Stimulated activated CD8-positive, alpha-beta memory T cell treated with anti-CD3 and anti-CD28 coated beads, Interleukin-12 subunit alpha, Interleukin-12 subunit beta, amount 100 ng/mL, for 24 hours (primary cell): ENCODE results near the gene MSMP.

Source experiments
- DNase-seq: peaks from one replicate; pipeline ENCODE4 v3.0.0-alpha.2; 2020; ENCODE audit errors: extremely low read depth

Gene MSMP

DNA sequence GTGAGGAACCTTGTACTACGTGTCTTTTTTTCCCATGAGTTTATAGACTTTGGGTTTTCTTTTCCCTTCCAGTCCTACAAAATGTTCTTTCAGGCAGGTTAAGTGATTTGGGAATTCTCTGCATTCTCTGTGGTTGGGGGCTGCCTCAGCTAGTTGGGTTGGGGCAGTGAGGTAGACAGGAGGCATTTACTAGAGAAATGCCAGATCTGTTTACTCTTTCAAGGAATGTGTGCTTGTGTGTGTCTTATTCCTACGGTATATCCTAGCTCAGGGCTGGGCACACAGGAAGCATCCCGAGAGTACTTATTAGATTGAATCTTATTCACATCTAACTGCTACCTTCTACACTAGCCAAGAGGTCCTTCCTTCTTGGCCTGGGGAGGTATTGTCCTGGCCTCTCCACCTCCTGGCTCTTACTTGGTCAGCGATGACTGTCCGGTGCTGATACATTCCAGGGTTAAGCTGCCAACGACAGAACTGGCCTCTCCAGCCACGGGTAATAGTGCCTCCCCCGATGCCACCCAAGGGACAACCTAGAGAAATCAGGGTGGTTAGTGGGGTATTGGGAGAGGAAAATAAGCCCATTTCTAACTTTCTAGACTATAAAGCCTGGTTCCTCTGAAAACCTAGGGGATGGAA lies 10.1 kb downstream of the MSMP start:
- no peak for DNase-seq

GRCh38 chr9:35743452-35743851 lies 10.6 kb downstream of the MSMP start:
- DNase-seq, result no peak

DNA sequence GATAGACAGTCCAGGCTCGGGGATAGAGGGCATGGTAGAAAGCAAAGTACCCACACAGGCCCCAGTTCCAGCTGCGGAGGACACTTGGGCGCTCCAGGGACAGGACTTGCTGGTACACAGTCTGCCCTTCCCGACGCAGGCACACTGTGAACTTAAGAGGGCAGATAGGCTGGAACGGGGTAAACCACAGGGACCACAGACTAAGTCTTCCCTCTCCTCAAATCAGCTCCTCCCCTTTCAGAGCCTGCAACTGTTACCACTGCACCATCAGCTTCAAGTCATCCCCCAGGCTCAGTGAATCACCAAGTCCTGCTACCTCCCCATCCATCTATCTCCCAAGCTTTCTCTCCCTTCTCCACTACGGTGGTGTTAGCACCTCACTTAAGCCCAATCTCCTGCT lies 12.3 kb downstream of the MSMP start:
- DNase-seq, result no peak

GRCh38 chr9:35740243-35740642 lies 13.8 kb downstream of the MSMP start:
- DNase-seq, result no peak

- no peak for DNase-seq
These were observed 15.2 kb downstream of the MSMP start for GRCh38 chr9:35738924-35739323.

GRCh38 chr9:35738186-35738585 lies 15.9 kb downstream of the MSMP start:
- no peak for DNase-seq

GRCh38 chr9:35737143-35737542 lies 16.9 kb downstream of the MSMP start:
- no peak for DNase-seq

- DNase-seq, result no peak
These were observed 17.9 kb downstream of the MSMP start for GRCh38 chr9:35736201-35736633.

GRCh38 chr9:35734096-35734495 lies 20.0 kb downstream of the MSMP start:
- DNase-seq, result no peak

DNA sequence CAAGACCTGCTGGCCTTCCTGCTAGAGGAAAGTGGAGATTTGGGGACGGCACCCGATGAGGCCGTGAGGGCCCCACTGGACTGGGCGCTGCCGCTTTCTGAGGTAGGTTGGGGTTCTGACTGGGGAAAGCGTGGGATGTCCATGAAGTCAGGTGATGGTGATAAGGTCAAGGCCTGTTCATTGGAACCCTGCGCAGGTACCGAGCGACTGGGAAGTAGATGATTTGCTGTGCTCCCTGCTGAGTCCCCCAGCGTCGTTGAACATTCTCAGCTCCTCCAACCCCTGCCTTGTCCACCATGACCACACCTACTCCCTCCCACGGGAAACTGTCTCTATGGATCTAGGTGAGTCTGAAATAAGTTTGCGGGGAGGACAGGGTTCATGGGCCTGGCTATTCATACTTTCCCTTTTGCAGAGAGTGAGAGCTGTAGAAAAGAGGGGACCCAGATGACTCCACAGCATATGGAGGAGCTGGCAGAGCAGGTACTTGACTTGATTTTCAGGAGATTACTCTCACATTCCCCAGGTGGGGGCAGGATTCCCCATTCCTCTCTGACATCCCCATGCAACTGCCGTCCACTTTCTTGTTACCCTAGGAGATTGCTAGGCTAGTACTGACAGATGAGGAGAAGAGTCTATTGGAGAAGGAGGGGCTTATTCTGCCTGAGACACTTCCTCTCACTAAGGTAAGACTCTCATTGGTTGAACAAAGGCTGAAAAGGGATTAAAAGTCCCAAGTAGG lies 21.1 kb downstream of the MSMP start:
- DNase-seq, result no peak

DNA sequence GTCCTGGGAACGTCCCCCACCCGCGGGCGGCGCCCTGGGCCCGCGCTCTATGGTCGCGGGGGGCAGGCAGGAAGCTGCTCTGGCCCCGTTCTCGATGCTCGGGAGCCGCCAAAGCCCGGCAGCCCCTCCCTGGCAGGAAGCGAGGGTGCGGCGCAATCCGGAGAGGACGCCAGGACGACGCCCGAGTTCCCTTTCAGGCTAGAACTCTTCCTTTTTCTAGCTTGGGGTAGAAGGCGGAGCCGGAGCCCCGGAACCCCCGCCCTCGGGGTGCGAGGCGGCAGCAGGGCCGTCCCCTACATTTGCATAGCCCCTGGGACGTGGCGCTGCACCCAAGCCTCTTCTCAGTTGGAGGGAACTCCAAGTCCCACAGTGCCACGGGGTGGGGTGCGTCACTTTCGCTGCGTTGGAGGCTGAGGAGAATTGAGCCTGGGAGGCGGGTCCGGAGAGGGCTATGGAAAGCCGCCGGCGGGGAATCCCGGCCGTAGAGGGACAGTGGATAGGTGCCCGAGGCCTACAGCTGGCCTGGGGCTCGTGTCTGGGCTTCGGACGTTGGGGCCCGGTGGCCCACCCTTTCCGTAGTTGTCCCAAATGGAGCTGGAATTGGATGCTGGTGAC lies 21.8 kb downstream of the MSMP start, which contains the start of the genes CREB3 and TLN1:
Gene CREB3 (plus strand): TSS at position 482 of the 615 bp plus-strand sequence. CDS start 107 bp downstream, at position 589.
Gene TLN1 (minus strand): TSS at position 11 of the 615 bp plus-strand sequence. CDS start 6,501 bp downstream, outside the sequence.
- peak; percentile 93 for DNase-seq

- no peak for DNase-seq
These were observed 22.5 kb downstream of the MSMP start for GRCh38 chr9:35731415-35732184.

- DNase-seq, result no peak
These were observed 23.6 kb downstream of the MSMP start for GRCh38 chr9:35730486-35730854.

GRCh38 chr9:35729700-35730485 lies 24.2 kb downstream of the MSMP start:
- no peak for DNase-seq

DNA sequence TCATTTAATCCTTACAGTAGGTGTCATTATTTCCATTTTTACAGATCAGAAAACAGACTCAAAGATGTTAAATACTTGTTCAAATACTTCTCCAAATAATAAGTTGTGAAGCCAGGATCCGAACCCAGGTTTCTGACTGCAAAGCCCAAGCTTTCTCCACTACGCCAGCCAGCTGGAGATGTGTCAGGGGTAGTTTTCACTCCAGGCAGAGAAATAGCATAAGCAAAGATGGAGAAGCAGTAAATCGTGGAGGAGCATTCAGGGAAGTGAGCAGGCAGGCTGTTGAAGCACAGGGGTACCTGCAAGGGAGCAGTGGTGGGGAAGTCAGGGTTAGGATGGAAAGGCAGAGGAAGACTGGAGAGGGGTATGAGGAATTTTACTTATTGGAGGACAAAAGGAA lies 25.0 kb downstream of the MSMP start:
- DNase-seq, result no peak

- no peak for DNase-seq
These were observed 25.8 kb downstream of the MSMP start for GRCh38 chr9:35728041-35728971.

DNA sequence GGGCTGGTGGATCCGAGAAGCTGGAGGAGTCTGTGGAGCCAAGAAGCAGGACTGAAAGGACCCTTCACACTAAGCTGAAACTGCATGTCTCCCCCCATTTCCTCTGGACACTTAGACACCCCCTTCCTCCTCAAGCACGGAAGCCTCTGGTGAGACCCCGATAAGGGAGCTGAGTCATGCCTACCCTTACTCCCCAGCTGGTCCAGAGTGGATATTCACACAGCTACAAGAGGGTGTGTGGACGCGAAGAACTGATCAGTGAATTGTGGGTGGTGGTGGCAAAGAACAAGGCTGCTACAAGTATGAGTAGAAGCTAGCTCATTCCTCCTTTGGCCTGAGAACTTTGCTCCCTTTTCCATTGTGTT lies 26.4 kb downstream of the MSMP start:
- DNase-seq, result no peak

DNA sequence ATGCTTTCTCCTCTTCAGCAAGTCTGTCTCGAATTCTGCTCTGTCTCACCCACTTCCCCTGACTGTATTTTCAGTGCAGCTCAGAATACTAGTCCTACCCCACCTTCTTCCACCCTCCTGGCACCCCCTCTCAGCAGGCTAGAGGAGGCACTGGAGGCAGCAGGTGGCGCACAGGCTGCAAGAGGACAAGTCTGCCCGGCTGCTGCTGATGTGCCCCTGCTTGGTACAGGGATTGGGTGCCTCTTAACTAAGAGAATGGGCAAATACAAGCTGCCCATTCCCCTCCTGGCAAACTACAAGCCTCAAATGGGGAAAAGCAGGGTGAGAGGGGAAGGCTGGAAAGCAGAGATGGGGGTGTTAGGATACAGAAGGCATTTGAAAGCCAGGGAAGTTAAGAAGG lies 27.1 kb downstream of the MSMP start:
- no peak for DNase-seq

GRCh38 chr9:35725362-35725761 lies 28.7 kb downstream of the MSMP start:
- DNase-seq, result no peak

GRCh38 chr9:35723908-35724307 lies 30.2 kb downstream of the MSMP start:
- no peak for DNase-seq
